Measurements from ENCODE around the gene HRG. TPM values are rescaled to one million over a fixed set of nuclear protein-coding genes. Genes with fewer than 3 reads are reported as not detected.

Gene HRG, protein sequence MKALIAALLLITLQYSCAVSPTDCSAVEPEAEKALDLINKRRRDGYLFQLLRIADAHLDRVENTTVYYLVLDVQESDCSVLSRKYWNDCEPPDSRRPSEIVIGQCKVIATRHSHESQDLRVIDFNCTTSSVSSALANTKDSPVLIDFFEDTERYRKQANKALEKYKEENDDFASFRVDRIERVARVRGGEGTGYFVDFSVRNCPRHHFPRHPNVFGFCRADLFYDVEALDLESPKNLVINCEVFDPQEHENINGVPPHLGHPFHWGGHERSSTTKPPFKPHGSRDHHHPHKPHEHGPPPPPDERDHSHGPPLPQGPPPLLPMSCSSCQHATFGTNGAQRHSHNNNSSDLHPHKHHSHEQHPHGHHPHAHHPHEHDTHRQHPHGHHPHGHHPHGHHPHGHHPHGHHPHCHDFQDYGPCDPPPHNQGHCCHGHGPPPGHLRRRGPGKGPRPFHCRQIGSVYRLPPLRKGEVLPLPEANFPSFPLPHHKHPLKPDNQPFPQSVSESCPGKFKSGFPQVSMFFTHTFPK
- total RNA-seq: not detected in 2 replicates

DNA sequence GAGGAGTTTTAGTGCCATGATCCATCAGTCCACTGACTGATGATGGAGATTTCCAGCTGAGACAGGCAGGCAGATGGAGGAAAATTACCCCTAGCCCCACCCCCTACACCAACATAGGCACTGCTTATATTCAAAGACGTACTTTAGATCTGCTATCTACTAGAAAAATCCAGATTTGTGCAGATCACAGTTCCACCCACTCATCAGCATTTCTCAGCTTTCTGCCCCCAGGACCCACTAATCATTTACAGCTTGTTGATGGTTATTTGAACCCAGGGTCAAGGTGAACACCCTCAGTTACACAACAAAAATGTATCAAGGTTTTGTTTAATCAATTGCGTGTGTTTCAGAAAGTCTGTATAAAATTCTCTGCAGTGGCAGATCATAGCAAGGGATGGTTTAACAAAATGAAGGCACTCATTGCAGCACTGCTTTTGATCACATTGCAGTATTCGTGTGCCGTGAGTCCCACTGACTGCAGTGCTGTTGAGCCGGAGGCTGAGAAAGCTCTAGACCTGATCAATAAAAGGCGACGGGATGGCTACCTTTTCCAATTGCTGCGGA is at the start of gene HRG:
HRG (plus strand) TSS at position 390 of the 564 bp plus-strand sequence; CDS start at position 408, 18 bp downstream.

GRCh38 chr3:186639778-186640472 is 25.9 kb upstream of the HRG start, which contains the start of gene FETUB:
Gene FETUB, plus strand, starts transcription at chr3:186640399. Its CDS starts 62 bp downstream, at chr3:186640461.

DNA sequence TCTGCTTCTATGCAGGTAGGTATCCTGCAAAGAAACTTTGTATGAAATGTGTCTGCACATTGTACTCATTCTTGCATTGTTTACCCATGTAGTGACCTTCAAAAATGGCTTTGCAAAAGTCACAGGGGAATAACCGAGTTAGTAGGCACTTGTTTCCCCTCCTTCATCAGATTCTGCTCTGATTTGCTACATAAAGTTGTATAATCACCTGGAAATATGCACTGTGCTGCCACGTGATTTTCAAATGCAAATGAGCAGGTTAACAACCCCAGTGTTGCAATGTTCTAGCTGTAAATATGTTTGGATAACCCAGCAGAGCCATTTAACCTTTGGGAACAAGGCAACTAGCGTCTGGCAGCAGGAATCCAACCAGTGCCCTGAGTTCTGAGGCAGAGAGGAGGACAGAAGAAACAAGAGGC is 51.2 kb downstream of the HRG start, which contains the start of gene KNG1:
KNG1 (plus strand) TSS at position 321 of the 419 bp plus-strand sequence. CDS start 184 bp downstream, outside the sequence.

Other genes starting within 250 kb of the HRG start
- gene CRYGS, start 121.6 kb upstream of the HRG start, total RNA-seq: 0.34 and 1.2 TPM in 2 replicates
- 15.1 and 21.2 TPM in 2 replicates for gene TBCCD1, start 98.7 kb upstream of the HRG start, total RNA-seq
- 56.5 and 117 TPM in 2 replicates for gene DNAJB11, start 95.3 kb upstream of the HRG start, total RNA-seq
- not detected in 2 replicates for gene AHSG, start 53.0 kb upstream of the HRG start, total RNA-seq
- not detected in 2 replicates for gene FETUB, start 25.6 kb upstream of the HRG start, total RNA-seq
- not detected in 2 replicates for gene KNG1, start 51.3 kb downstream of the HRG start, total RNA-seq
- 624 TPM in 2 replicates for gene EIF4A2, start 117.6 kb downstream of the HRG start, total RNA-seq
- gene RFC4, start 140.5 kb downstream of the HRG start, total RNA-seq: 17.1 and 23.9 TPM in 2 replicates
- not detected in 2 replicates for gene ADIPOQ, start 176.7 kb downstream of the HRG start, total RNA-seq

Measured in nasal cavity respiratory epithelium epithelial cell of viscerocranial mucosa (primary cell).